Measurements from ENCODE around the gene ANKRD18B.
"Not testable (repeated sequence)": the region's sequence is repeated elsewhere in the genome, so short reads cannot be mapped to it uniquely, and the experiment has no call there.

The ANKRD18B gene

GRCh38 chr9:33523397-33524305 is at the start of gene ANKRD18B:
Gene ANKRD18B, plus strand, starts transcription at chr9:33524251. Its CDS starts 239 bp downstream, at chr9:33524490.
- H3K36me3 ChIP-seq (ENCODE audit: insufficient read depth, low read length); H4K20me1 ChIP-seq (ENCODE audit: insufficient read depth, low read length); H2AFZ ChIP-seq (ENCODE audit: low read length); H3K27ac ChIP-seq (ENCODE audit: low read depth, low read length, poor library complexity, severe bottlenecking); H3K4me2 ChIP-seq (ENCODE audit: low read length); H3K27me3 ChIP-seq (ENCODE audit: insufficient read depth, low read length); H3F3A ChIP-seq (ENCODE audit: insufficient read depth, low read length); H3K9me2 ChIP-seq (ENCODE audit: low read depth, low read length); H3K79me2 ChIP-seq (ENCODE audit: insufficient read depth, low read length); H3K4me1 ChIP-seq (ENCODE audit: insufficient read depth, low read length, severe bottlenecking); H3K4me3 ChIP-seq (ENCODE audit: low read depth, low read length, poor library complexity, severe bottlenecking); H3K9ac ChIP-seq (ENCODE audit: low read length); H3K9me3 ChIP-seq (ENCODE audit: low read length): not testable (repeated sequence)

DNA sequence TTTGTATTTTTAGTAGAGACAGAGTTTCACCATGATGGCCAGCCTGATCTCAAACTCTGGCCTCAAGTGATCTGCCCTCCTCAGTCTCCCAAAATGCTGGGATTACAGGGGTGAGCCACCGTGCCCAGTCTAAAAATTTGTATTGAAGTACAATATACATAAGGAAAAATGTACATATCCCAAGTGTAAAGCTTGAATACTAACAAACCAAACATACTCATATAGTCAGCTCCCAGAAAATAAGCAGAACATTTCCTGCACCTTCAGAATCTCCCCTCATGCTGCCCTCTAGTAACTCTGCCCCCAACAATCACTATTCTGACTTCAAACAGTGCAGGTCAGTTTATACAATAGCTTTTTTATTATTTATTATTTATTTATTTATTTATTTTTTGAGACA is 48.7 kb upstream of the ANKRD18B start:
- no peaks in the 10 kb centered on the region for H3K9me3 ChIP-seq (ENCODE audit: low read length)
- H3K4me2 ChIP-seq (ENCODE audit: low read length): no peak overlapping the region
- H3K9me2 ChIP-seq (ENCODE audit: low read depth, low read length): no peaks in the 10 kb centered on the region
- peaks cover 19% of the 10 kb centered on the region; the same call in 1 of the 2 replicates for H3K36me3 ChIP-seq (ENCODE audit: insufficient read depth, low read length)
- H3K4me1 ChIP-seq (ENCODE audit: insufficient read depth, low read length, severe bottlenecking): peaks cover 17% of the 10 kb centered on the region
- H3K27ac ChIP-seq (ENCODE audit: low read depth, low read length, poor library complexity, severe bottlenecking): no peak overlapping the region
- TF ChIP-seq CTCF (IDR thresholded peaks at IDR 0.05; ENCODE audit: low read length) (no peak), EZH2 (IDR thresholded peaks at IDR 0.05; ENCODE audit: borderline replicate concordance, low read length) (no peak)
- no peak overlapping the region for H3K9ac ChIP-seq (ENCODE audit: low read length)
- no peaks in the 10 kb centered on the region for H4K20me1 ChIP-seq (ENCODE audit: insufficient read depth, low read length)
- no peaks in the 10 kb centered on the region for H3K27me3 ChIP-seq (ENCODE audit: insufficient read depth, low read length)
- no peaks in the 10 kb centered on the region for H3F3A ChIP-seq (ENCODE audit: insufficient read depth, low read length)
- no peak overlapping the region for H3K4me3 ChIP-seq (ENCODE audit: low read depth, low read length, poor library complexity, severe bottlenecking)
- no peak overlapping the region for H2AFZ ChIP-seq (ENCODE audit: low read length)
- H3K79me2 ChIP-seq (ENCODE audit: insufficient read depth, low read length): peaks cover 8% of the 10 kb centered on the region

DNA sequence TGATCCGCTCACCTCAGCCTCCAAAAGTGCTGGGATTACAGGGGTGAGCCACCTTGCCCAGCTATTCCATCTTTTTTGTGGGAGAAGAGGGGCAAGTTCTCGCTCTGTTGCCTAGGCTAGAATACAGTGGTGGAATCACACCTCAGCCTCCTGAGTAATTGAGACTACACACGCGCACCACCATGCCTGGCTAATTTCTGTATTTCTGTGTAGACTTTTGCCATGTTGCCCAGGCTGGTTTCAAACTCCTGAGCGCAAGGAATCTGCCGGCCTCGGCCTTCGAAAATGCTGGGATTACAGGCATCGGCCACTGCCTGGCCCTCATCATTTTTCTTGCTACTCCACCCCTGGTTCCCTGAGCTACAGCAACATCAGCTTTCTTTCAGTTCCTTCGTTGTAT is 47.5 kb upstream of the ANKRD18B start:
- Histone ChIP-seq H3K79me2 (ENCODE audit: insufficient read depth, low read length) (peaks cover 8% of the 10 kb centered on the region), H3F3A (ENCODE audit: insufficient read depth, low read length) (no peaks in the 10 kb centered on the region), H3K4me3 (ENCODE audit: low read depth, low read length, poor library complexity, severe bottlenecking) (no peak overlapping the region), H3K27me3 (ENCODE audit: insufficient read depth, low read length) (no peaks in the 10 kb centered on the region), H4K20me1 (ENCODE audit: insufficient read depth, low read length) (no peaks in the 10 kb centered on the region), H3K9ac (ENCODE audit: low read length) (no peak overlapping the region), H3K27ac (ENCODE audit: low read depth, low read length, poor library complexity, severe bottlenecking) (no peak overlapping the region), H3K36me3 (ENCODE audit: insufficient read depth, low read length) (peaks cover 9% of the 10 kb centered on the region; the same call in 1 of the 2 replicates), H3K4me2 (ENCODE audit: low read length) (no peak overlapping the region), H3K9me3 (ENCODE audit: low read length) (no peaks in the 10 kb centered on the region), H3K9me2 (ENCODE audit: low read depth, low read length) (no peaks in the 10 kb centered on the region), H2AFZ (ENCODE audit: low read length) (no peak overlapping the region), H3K4me1 (ENCODE audit: insufficient read depth, low read length, severe bottlenecking) (peaks cover 17% of the 10 kb centered on the region)
- TF ChIP-seq CTCF (IDR thresholded peaks at IDR 0.05; ENCODE audit: low read length) (no peak), EZH2 (IDR thresholded peaks at IDR 0.05; ENCODE audit: borderline replicate concordance, low read length) (no peak)

- Histone ChIP-seq H3K27ac (ENCODE audit: low read depth, low read length, poor library complexity, severe bottlenecking) (no peak overlapping the region), H2AFZ (ENCODE audit: low read length) (no peak overlapping the region), H3K4me3 (ENCODE audit: low read depth, low read length, poor library complexity, severe bottlenecking) (no peak overlapping the region), H4K20me1 (ENCODE audit: insufficient read depth, low read length) (no peaks in the 10 kb centered on the region), H3K4me1 (ENCODE audit: insufficient read depth, low read length, severe bottlenecking) (no peaks in the 10 kb centered on the region), H3K4me2 (ENCODE audit: low read length) (no peak overlapping the region), H3K9me3 (ENCODE audit: low read length) (no peaks in the 10 kb centered on the region), H3K27me3 (ENCODE audit: insufficient read depth, low read length) (no peaks in the 10 kb centered on the region), H3K36me3 (ENCODE audit: insufficient read depth, low read length) (no peaks in the 10 kb centered on the region), H3K79me2 (ENCODE audit: insufficient read depth, low read length) (no peaks in the 10 kb centered on the region), H3F3A (ENCODE audit: insufficient read depth, low read length) (no peaks in the 10 kb centered on the region), H3K9me2 (ENCODE audit: low read depth, low read length) (no peaks in the 10 kb centered on the region), H3K9ac (ENCODE audit: low read length) (no peak overlapping the region)
- TF ChIP-seq EZH2 (IDR thresholded peaks at IDR 0.05; ENCODE audit: borderline replicate concordance, low read length): no peak
- no peak for TF ChIP-seq CTCF (IDR thresholded peaks at IDR 0.05; ENCODE audit: low read length)
Measured at GRCh38 chr9:33480106-33480505, 43.9 kb upstream of the ANKRD18B start.
